Left ventricle myocardium superior (tissue), 1 donor: Measurements from ENCODE around the gene ARSH. TPM values are rescaled to one million over a fixed set of nuclear protein-coding genes. Genes with fewer than 3 reads are reported as not detected.
"Not testable (repeated sequence)": the region's sequence is repeated elsewhere in the genome, so short reads cannot be mapped to it uniquely, and the experiment has no call there.

Experiments used
- ATAC-seq: fragments of 200-7000 bp; cut with Tn5 transposase; one replicate; pipeline ENCODE4 v1.9.1; 2020; ENCODE audit warnings: mild to moderate bottlenecking, moderate library complexity
- DNase-seq: peaks from one replicate; pipeline ENCODE4 v3.0.0-alpha.2; 2020
- intact Hi-C: fragments of 100-400 bp; cut with micrococcal nuclease; formaldehyde crosslinking; loops from one replicate; pipeline ENCODE4 v1.11.0; 2022
- total RNA-seq: library from RNA; stranded (reverse); fragmentation: NEBNext Ultra II Directional; extraction: Animal tissue kit (Norgen Biotek cat#: 25700); gene quantifications from one replicate; pipeline ENCODE4 v1.2.1, GENCODE V29; 2021
- donor health status: DM: no; HTN: yes; CAD: no; lungs with severe emphysema.

The ARSH gene
- total RNA-seq, 1 donor from 2014 or later, result not detected

GRCh38 chrX:3026074-3026815 lies 19.9 kb downstream of the ARSH start:
- intact Hi-C loops, result no loop called here
- no peak for ATAC-seq
- DNase-seq, result no peak

GRCh38 chrX:3029129-3029528 lies 22.8 kb downstream of the ARSH start:
- intact Hi-C loops, result no loop called here
- no peak for ATAC-seq
- no peak for DNase-seq

GRCh38 chrX:3037218-3037617 lies 30.9 kb downstream of the ARSH start:
- intact Hi-C loops, result no loop called here
- no peak for ATAC-seq
- no peak for DNase-seq

GRCh38 chrX:3044196-3044595 lies 37.9 kb downstream of the ARSH start:
- ATAC-seq (no peak), DNase-seq (no peak)
- intact Hi-C loops, result no loop called here

GRCh38 chrX:3044671-3045070 lies 38.3 kb downstream of the ARSH start:
- DNase-seq (no peak), ATAC-seq (no peak)
- intact Hi-C loops, result no loop called here

- DNase-seq, result no peak
- intact Hi-C loops, result no loop called here
- ATAC-seq, result no peak
Measured at GRCh38 chrX:3046253-3047240, 40.2 kb downstream of the ARSH start.

- ATAC-seq, intact Hi-C loops, DNase-seq: not testable (repeated sequence)
Measured at GRCh38 chrX:3050523-3051175, 44.3 kb downstream of the ARSH start.

- intact Hi-C loops, result no loop called here
- ATAC-seq (no peak), DNase-seq (no peak)
Measured at GRCh38 chrX:3052860-3053259, 46.5 kb downstream of the ARSH start.

GRCh38 chrX:3066555-3066954 lies 60.2 kb downstream of the ARSH start:
- peak; percentile 65 for ATAC-seq
- peak; percentile 34 for DNase-seq
- intact Hi-C loops, result no loop called here

GRCh38 chrX:3075959-3076358 lies 69.6 kb downstream of the ARSH start:
- DNase-seq (no peak), ATAC-seq (no peak)
- intact Hi-C loops, result no loop called here

- no peak for DNase-seq
- intact Hi-C loops, result no loop called here
- ATAC-seq, result no peak
Measured at GRCh38 chrX:3076416-3076991, 70.2 kb downstream of the ARSH start.

Other genes with a start within 250 kb of the ARSH start
- 1.4 TPM for gene GYG2, start 177.6 kb upstream of the ARSH start, total RNA-seq
- gene ARSD, start 77.2 kb upstream of the ARSH start, total RNA-seq, result 4.6 TPM
- gene ARSF, start 34.9 kb downstream of the ARSH start, total RNA-seq, result not detected